ENCODE data around the gene AEN.
"Not testable (repeated sequence)": the region's sequence is repeated elsewhere in the genome, so short reads cannot be mapped to it uniquely, and the experiment has no call there.

The AEN gene

DNA sequence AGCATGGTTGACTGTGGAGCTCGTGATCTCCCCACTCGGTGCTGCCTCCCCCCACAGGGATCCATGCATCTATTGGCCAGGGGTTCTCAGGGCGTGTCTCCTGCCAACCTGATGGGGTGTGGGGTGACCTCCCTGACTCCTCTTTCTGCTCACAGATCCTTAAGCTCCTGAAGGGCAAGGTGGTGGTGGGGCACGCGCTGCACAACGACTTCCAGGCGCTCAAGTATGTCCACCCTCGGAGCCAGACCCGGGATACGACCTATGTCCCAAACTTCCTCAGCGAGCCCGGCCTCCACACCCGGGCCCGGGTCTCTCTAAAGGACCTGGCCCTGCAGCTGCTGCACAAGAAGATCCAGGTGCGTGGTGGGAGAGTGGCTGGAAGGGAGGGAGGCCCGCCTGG, 7.9 kb downstream of the AEN start:
- TF ChIP-seq POU2F2 (IDR thresholded peaks at IDR 0.05; ENCODE audit: low read depth, low read length) (no peak), POLR2A (IDR thresholded peaks at IDR 0.05; ENCODE audit: low read depth, low read length) (peak; percentile 19; the same call in 1 of the 2 replicates)
- DNase-seq (ENCODE audit: insufficient read length, low spot score) (no peak), FAIRE-seq (no peak)

DNA sequence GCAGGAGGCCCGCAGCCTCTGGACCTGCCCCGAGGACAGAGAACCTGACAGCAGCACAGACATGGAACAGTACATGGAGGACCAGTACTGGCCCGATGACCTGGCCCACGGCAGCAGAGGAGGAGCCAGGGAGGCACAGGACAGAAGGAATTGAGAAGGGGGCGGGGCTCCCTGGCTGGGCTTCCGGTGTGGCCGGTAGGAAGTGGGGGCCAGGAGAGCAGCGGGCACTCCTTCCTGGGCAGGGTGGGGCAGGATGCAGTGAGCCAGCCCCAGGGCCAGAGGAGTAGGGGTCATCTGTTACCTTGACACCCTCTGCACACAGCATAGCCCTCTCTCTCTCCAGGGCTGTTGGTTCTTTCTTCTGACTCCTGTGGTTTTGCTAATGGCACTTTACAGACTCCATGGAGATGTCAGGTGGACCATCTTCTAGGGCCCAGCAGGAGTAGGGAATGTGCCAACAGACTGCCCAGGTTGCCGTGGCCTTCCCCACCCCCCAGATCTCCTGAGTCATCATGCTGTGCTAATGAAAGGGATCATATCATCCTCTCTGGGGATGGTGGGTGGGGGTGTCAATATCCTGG, 9.1 kb downstream of the AEN start:
- peak; percentile 32; the same call in 1 of the 2 replicates for TF ChIP-seq POLR2A (IDR thresholded peaks at IDR 0.05; ENCODE audit: low read depth, low read length)
- TF ChIP-seq POLR2AphosphoS5 (IDR thresholded peaks at IDR 0.05; ENCODE audit: low read depth, low read length): peak; percentile 41; the same call in 1 of the 2 replicates
- TF ChIP-seq SPI1 (IDR thresholded peaks at IDR 0.05; ENCODE audit: low read depth, low read length): no peak
- TF ChIP-seq PAX5 (IDR thresholded peaks at IDR 0.05; ENCODE audit: insufficient read depth, low read length, severe bottlenecking): no peak
- TF ChIP-seq TAF1 (IDR thresholded peaks at IDR 0.05; ENCODE audit: low read depth, low read length): no peak
- TF ChIP-seq POU2F2 (IDR thresholded peaks at IDR 0.05; ENCODE audit: low read depth, low read length): no peak

DNA sequence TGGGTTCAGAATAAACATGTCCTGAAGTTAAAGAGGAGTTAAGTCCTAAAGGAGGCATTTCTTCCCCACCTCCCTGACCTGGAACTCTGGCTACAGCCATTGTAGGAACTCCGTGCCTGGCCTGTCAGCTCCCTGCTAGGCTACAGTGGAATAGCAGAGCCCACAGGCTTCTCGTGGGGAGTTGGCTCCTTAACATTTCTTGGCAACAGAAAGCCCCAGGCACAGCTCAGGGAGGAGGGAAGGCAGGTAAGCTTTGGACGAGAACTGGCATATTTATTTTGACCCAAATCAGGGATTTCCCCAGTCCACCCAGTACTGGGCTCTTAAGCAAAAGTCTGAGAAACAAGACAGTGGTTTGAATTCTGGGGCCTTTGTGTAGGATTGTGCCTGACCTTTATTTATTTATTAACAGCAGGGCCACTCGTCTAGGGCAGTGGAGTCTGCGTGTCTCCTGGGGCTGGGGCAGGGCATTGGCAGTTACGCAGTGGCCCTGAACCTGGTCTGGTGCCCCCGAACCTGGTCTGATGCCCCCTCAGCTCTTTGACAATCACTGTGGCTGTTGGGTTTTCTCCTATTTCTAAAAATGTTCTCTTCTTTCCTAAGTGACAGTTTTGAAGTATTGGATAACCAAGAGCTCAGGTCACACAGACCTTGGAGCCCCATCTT, 9.8 kb downstream of the AEN start:
- DNase-seq (ENCODE audit: insufficient read length, low spot score) (no peak), FAIRE-seq (no peak)
- no peak for TF ChIP-seq TAF1 (IDR thresholded peaks at IDR 0.05; ENCODE audit: low read depth, low read length)
- TF ChIP-seq POU2F2 (IDR thresholded peaks at IDR 0.05; ENCODE audit: low read depth, low read length): no peak
- TF ChIP-seq PAX5 (IDR thresholded peaks at IDR 0.05; ENCODE audit: insufficient read depth, low read length, severe bottlenecking): no peak
- TF ChIP-seq POLR2A (IDR thresholded peaks at IDR 0.05; ENCODE audit: low read depth, low read length): no peak; the same call in 1 of the 2 replicates

More for the DNA sequence above, 9.1 kb downstream of the AEN start:
- DNase-seq (ENCODE audit: insufficient read length, low spot score) (no peak), FAIRE-seq (no peak)

DNA sequence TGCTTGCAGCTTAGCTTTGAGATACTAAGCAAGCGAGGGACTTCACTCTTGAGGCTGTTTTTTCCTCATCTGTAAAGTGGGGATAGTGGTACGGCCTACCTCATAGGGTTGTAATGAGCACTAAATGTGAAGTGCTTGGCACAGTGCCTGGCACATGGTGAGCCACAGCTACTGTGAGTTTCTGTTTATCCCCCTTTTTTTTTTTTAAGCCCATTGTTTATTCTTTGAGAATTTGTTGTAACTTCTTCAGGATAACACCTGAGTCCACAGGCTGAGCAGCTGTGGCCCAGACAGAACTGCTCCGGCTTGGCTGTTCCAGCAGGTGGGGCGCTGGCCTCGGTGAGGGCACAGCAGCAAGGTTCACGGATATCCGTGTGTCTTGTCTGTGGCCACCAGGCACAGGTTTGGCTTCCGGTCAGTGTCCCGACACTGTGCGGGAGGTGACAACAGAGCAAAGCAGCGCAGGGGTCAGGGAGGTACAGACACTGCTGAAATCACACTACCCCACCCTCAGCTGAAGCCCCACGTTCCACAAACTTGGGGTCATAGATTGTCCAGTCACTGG, 10.4 kb downstream of the AEN start:
- FAIRE-seq: no peak
- TF ChIP-seq SPI1 (IDR thresholded peaks at IDR 0.05; ENCODE audit: low read depth, low read length) (no peak), POLR2AphosphoS5 (IDR thresholded peaks at IDR 0.05; ENCODE audit: low read depth, low read length) (peak; percentile 17; the same call in 1 of the 2 replicates)
- no peak for DNase-seq (ENCODE audit: insufficient read length, low spot score)

DNA sequence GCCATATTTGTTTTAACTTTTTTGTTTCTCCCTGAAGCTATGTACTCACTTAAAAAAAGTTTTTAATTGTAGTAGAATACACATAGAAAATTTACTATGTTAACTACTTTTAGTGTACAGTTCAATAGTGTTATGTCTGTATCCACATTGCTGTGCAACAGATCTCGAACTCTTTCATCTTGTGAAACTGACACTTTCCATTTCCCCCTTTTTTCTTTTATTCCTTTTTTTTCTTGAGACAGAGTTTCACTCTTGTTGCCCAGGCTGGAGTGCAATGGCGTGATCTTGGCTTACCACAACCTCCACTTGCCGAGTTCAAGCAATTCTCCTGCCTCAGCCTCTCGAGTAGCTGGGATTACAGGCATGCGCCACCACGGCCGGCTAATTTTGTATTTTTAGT, 11.7 kb downstream of the AEN start:
- FAIRE-seq: not testable (repeated sequence)

DNA sequence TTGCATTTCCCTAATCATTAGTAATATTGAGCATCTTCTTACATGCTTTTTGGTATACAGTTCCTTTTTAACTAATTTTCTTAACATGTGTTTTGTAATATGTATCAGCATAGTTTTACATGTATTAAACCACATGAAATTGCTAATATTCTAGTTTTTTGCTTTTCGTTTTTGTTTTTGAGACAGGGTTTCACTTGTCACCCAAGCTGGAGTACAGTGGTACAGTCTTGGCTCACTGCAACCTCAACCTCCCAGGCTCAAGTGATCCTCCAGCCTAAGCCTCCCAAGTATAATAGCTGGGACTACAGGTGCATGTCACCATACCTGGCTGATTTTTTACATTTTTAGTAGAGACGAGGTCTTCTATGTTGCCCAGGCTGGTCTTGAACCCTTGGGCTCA, 13.3 kb downstream of the AEN start:
- TF ChIP-seq TAF1 (IDR thresholded peaks at IDR 0.05; ENCODE audit: low read depth, low read length) (no peak), POLR2AphosphoS5 (IDR thresholded peaks at IDR 0.05; ENCODE audit: low read depth, low read length) (no peak), POLR2A (IDR thresholded peaks at IDR 0.05; ENCODE audit: low read depth, low read length) (no peak)
- FAIRE-seq (no peak), DNase-seq (ENCODE audit: insufficient read length, low spot score) (no peak)

More for the DNA sequence above, 11.7 kb downstream of the AEN start:
- not testable (repeated sequence) for DNase-seq (ENCODE audit: insufficient read length, low spot score)

DNA sequence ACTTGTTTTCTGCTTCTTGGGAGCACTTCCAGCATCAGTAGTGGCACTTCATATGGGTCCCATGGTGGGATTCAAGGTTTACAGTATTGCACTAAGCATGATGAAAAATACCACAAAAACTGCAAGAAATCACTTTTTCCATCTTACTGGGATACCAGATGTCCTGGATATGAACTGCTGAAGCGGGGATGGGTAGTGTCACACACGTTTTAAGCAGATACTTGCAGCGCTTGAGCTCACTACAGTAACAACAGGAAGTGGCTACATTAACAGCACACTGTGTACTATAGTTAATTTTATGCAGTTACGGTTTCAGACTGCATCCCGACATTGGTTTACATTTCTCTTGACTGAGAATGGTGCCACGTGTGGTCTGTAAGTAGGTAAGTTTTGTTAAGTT, 14.2 kb downstream of the AEN start:
- no peak for DNase-seq (ENCODE audit: insufficient read length, low spot score)
- TF ChIP-seq POLR2AphosphoS5 (IDR thresholded peaks at IDR 0.05; ENCODE audit: low read depth, low read length) (0 out of 2 replicates have a peak, but pooled peaks have one; percentile 14), POLR2A (IDR thresholded peaks at IDR 0.05; ENCODE audit: low read depth, low read length) (no peak; the same call in 1 of the 2 replicates), PAX5 (IDR thresholded peaks at IDR 0.05; ENCODE audit: insufficient read depth, low read length, severe bottlenecking) (no peak), SPI1 (IDR thresholded peaks at IDR 0.05; ENCODE audit: low read depth, low read length) (peak; percentile 71), POU2F2 (IDR thresholded peaks at IDR 0.05; ENCODE audit: low read depth, low read length) (no peak)
- peak; percentile 89 for FAIRE-seq

DNA sequence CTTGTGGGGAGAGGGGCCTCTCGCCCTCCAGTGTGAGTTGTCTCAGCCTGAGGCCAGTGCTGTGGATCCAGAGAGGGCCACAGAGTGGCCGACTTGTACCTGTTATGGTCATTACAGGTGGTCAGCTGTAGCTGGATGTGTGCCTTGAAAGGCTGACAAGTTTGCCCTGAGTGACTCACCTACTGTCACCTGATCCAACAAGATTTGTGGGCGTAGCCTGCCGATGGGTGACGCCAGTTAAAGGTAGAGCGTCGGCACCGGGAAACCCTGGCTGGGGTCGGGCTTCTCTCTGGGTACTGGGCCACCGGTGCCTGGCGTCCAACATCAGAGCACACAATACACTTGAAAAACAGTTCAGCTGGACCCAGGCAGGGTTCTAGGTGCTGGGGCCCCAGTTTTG, 14.9 kb downstream of the AEN start:
- 0 out of 2 replicates have a peak, but pooled peaks have one; percentile 24 for TF ChIP-seq POU2F2 (IDR thresholded peaks at IDR 0.05; ENCODE audit: low read depth, low read length)
- no peak for TF ChIP-seq SPI1 (IDR thresholded peaks at IDR 0.05; ENCODE audit: low read depth, low read length)
- TF ChIP-seq POLR2AphosphoS5 (IDR thresholded peaks at IDR 0.05; ENCODE audit: low read depth, low read length): peak; percentile 28; the same call in 1 of the 2 replicates
- FAIRE-seq: no peak
- no peak for DNase-seq (ENCODE audit: insufficient read length, low spot score)

DNA sequence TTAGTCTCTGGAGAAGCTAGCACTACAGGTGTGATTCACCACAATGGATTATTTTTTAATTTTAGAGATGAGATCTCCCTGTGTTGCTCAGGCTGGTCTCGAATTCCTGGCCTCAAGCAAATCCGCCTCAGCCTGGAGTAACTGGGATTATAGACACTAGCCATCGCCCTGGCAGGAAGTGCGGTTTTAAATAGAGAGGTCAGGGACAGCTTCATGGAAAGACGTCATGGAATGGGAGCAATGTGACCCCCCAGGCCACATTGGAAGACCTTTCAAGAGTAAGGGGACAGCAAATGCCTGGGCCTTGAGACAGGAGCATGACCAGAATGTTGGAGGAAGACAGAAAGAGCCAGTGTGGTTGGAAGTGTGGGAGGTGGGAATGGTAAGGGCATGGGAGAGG, 15.5 kb downstream of the AEN start:
- TF ChIP-seq POLR2AphosphoS5 (IDR thresholded peaks at IDR 0.05; ENCODE audit: low read depth, low read length) (no peak), SPI1 (IDR thresholded peaks at IDR 0.05; ENCODE audit: low read depth, low read length) (no peak), POLR2A (IDR thresholded peaks at IDR 0.05; ENCODE audit: low read depth, low read length) (no peak; the same call in 1 of the 2 replicates), PAX5 (IDR thresholded peaks at IDR 0.05; ENCODE audit: insufficient read depth, low read length, severe bottlenecking) (no peak), POU2F2 (IDR thresholded peaks at IDR 0.05; ENCODE audit: low read depth, low read length) (no peak), TAF1 (IDR thresholded peaks at IDR 0.05; ENCODE audit: low read depth, low read length) (no peak)
- DNase-seq (ENCODE audit: insufficient read length, low spot score) (no peak), FAIRE-seq (no peak)

DNA sequence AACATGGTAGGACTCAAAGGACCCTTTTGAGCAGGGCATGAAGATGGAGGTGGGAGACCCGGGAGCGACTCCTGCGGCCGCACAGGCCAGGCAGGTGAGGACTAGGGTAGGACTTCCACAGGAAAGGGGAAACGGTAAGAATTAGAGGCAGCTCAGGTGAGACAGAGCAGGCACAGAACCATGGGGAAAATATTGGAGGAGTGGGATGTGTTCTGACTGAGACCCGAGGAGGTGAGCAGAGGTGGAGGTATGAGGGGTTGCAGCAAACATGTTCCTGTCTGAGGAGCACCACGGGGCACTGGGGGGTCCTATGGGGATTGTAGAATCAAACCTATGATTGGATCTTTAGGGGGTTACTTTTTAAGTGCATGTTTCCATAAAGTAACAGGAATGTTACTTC, 16.3 kb downstream of the AEN start:
- DNase-seq (ENCODE audit: insufficient read length, low spot score): no peak
- no peak for FAIRE-seq
- TF ChIP-seq POLR2A (IDR thresholded peaks at IDR 0.05; ENCODE audit: low read depth, low read length) (no peak; the same call in 1 of the 2 replicates), TAF1 (IDR thresholded peaks at IDR 0.05; ENCODE audit: low read depth, low read length) (no peak), PAX5 (IDR thresholded peaks at IDR 0.05; ENCODE audit: insufficient read depth, low read length, severe bottlenecking) (no peak), SPI1 (IDR thresholded peaks at IDR 0.05; ENCODE audit: low read depth, low read length) (no peak), POU2F2 (IDR thresholded peaks at IDR 0.05; ENCODE audit: low read depth, low read length) (no peak), POLR2AphosphoS5 (IDR thresholded peaks at IDR 0.05; ENCODE audit: low read depth, low read length) (no peak)

Measured in GM12891 (cell line).